Karpas-422 (cell line): ENCODE data around the gene UGT2B11. TPM values are rescaled to one million over a fixed set of nuclear protein-coding genes. Genes with fewer than 3 reads are reported as not detected.
"Not testable (repeated sequence)": the region's sequence is repeated elsewhere in the genome, so short reads cannot be mapped to it uniquely, and the experiment has no call there.

ENCODE experiments used
- DNase-seq: peaks from one replicate; pipeline ENCODE4 v3.0.0-alpha.2; 2015
- H2AFZ ChIP-seq: fragments of 200-600 bp; sonication (generic); 2 replicates; pipeline ENCODE4 v1.6.1; 2014; ENCODE audit warnings: antibody characterized with exemption, low read length, mixed read lengths
- H3K27ac ChIP-seq: fragments of 200-600 bp; sonication (generic); 2 replicates; pipeline ENCODE4 v1.5.1; 2014; ENCODE audit warnings: mild to moderate bottlenecking, low read length, moderate library complexity
- H3K27me3 ChIP-seq: fragments of 200-600 bp; sonication (generic); 2 replicates; pipeline ENCODE4 v1.6.1; 2014; ENCODE audit warnings: low read length, mixed read lengths
- H3K36me3 ChIP-seq: fragments of 200-600 bp; sonication (generic); 2 replicates; pipeline ENCODE4 v1.6.1; 2014; ENCODE audit warnings: low read length, mixed read lengths; ENCODE audit not compliant: insufficient read depth
- H3K4me1 ChIP-seq: fragments of 200-600 bp; sonication (generic); 2 replicates; pipeline ENCODE4 v1.6.1; 2014; ENCODE audit warnings: mild to moderate bottlenecking, low read length, mixed read lengths
- H3K4me2 ChIP-seq: fragments of 200-600 bp; sonication (generic); 2 replicates; pipeline ENCODE4 v1.6.1; 2014; ENCODE audit warnings: low read length, low read depth, mild to moderate bottlenecking; ENCODE audit not compliant: poor library complexity, severe bottlenecking
- H3K4me3 ChIP-seq: fragments of 200-600 bp; sonication (generic); 2 replicates; pipeline ENCODE4 v1.5.1; 2014; ENCODE audit warnings: mild to moderate bottlenecking, antibody characterized with exemption, low read length, mixed read lengths
- H3K79me2 ChIP-seq: fragments of 200-600 bp; sonication (generic); 2 replicates; pipeline ENCODE4 v1.6.1; 2014; ENCODE audit warnings: mild to moderate bottlenecking, low read length, mixed read lengths
- H3K9ac ChIP-seq: fragments of 200-600 bp; sonication (generic); 2 replicates; pipeline ENCODE4 v1.6.0; 2014; ENCODE audit warnings: low read length
- H3K9me2 ChIP-seq: fragments of 200-600 bp; sonication (generic), shearing (Covaris generic); replicated peaks from 2 replicates; pipeline ENCODE4 v1.6.0; 2014; ENCODE audit warnings: mild to moderate bottlenecking, low read length, moderate library complexity; ENCODE audit not compliant: insufficient read depth
- H3K9me3 ChIP-seq: fragments of 300-700, 200-600 bp; sonication (generic); 2 replicates; pipeline ENCODE4 v1.6.1; 2014; ENCODE audit warnings: low read length, mixed read lengths
- H4K20me1 ChIP-seq: fragments of 200-600 bp; sonication (generic); 2 replicates; pipeline ENCODE4 v1.6.1; 2014; ENCODE audit warnings: mild to moderate bottlenecking, antibody characterized with exemption, low read length, low read depth; ENCODE audit not compliant: insufficient read depth
- total RNA-seq: library from RNA; depleted of rRNA; stranded (reverse); fragments of >200 nt; shearing (Covaris generic); gene quantifications from 2 replicates; pipeline ENCODE4 v1.2.3, GENCODE V29; 2014; ENCODE audit warnings: low replicate concordance

The UGT2B11 gene
- total RNA-seq, 1 experiment from 2014 or later, result not detected

- Histone ChIP-seq H3K9me2 (no peaks in the 10 kb centered on the region), H2AFZ (no peak overlapping the region), H4K20me1 (no peaks in the 10 kb centered on the region), H3K79me2 (no peaks in the 10 kb centered on the region), H3K4me3 (no peak overlapping the region), H3K27ac (no peak overlapping the region), H3K4me2 (no peak overlapping the region), H3K27me3 (no peaks in the 10 kb centered on the region), H3K9ac (no peak overlapping the region), H3K4me1 (no peaks in the 10 kb centered on the region), H3K9me3 (no peaks in the 10 kb centered on the region), H3K36me3 (no peaks in the 10 kb centered on the region)
- DNase-seq, result no peak
Measured at GRCh38 chr4:69224891-69225290, 10.3 kb upstream of the UGT2B11 start.

- H3K27me3 ChIP-seq, H4K20me1 ChIP-seq, H2AFZ ChIP-seq, H3K9ac ChIP-seq, H3K9me2 ChIP-seq, H3K27ac ChIP-seq, H3K4me2 ChIP-seq, DNase-seq, H3K4me1 ChIP-seq, H3K9me3 ChIP-seq, H3K4me3 ChIP-seq, H3K36me3 ChIP-seq, H3K79me2 ChIP-seq: not testable (repeated sequence)
Measured at GRCh38 chr4:69223277-69223676, 8.7 kb upstream of the UGT2B11 start.

GRCh38 chr4:69218491-69218890 lies 3.9 kb upstream of the UGT2B11 start:
- not testable (repeated sequence) for H3K4me3 ChIP-seq, H3K27ac ChIP-seq, H3K4me1 ChIP-seq, H4K20me1 ChIP-seq, H3K9me2 ChIP-seq, H3K4me2 ChIP-seq, H3K36me3 ChIP-seq, H2AFZ ChIP-seq, DNase-seq, H3K79me2 ChIP-seq, H3K9me3 ChIP-seq, H3K9ac ChIP-seq, H3K27me3 ChIP-seq

- no peak overlapping the region for H3K4me3 ChIP-seq
- H3K4me1 ChIP-seq, result no peaks in the 10 kb centered on the region
- no peak overlapping the region for H3K27ac ChIP-seq
- no peak overlapping the region for H3K4me2 ChIP-seq
- no peaks in the 10 kb centered on the region for H3K9me2 ChIP-seq
- no peaks in the 10 kb centered on the region for H3K27me3 ChIP-seq
- H3K9ac ChIP-seq, result no peak overlapping the region
- no peak overlapping the region for H2AFZ ChIP-seq
- H3K9me3 ChIP-seq, result no peaks in the 10 kb centered on the region
- no peak for DNase-seq
- H4K20me1 ChIP-seq, result no peaks in the 10 kb centered on the region
- H3K36me3 ChIP-seq, result no peaks in the 10 kb centered on the region
- no peaks in the 10 kb centered on the region for H3K79me2 ChIP-seq
Measured at GRCh38 chr4:69210911-69211310, 3.6 kb downstream of the UGT2B11 start.

- not testable (repeated sequence) for H3K36me3 ChIP-seq, H3K9me2 ChIP-seq, DNase-seq, H3K79me2 ChIP-seq, H3K4me3 ChIP-seq, H3K4me2 ChIP-seq, H3K4me1 ChIP-seq, H3K9me3 ChIP-seq, H3K27me3 ChIP-seq, H2AFZ ChIP-seq, H3K27ac ChIP-seq, H4K20me1 ChIP-seq, H3K9ac ChIP-seq
Measured at GRCh38 chr4:69198506-69198905, 16.0 kb downstream of the UGT2B11 start.

GRCh38 chr4:69196209-69196965 lies 18.2 kb downstream of the UGT2B11 start:
- H3K4me3 ChIP-seq, result no peak overlapping the region
- H3K27me3 ChIP-seq, result no peaks in the 10 kb centered on the region
- H3K36me3 ChIP-seq, result no peaks in the 10 kb centered on the region
- H3K79me2 ChIP-seq, result no peaks in the 10 kb centered on the region
- no peak overlapping the region for H2AFZ ChIP-seq
- no peaks in the 10 kb centered on the region for H3K9me3 ChIP-seq
- no peak overlapping the region for H3K4me2 ChIP-seq
- H3K4me1 ChIP-seq, result no peaks in the 10 kb centered on the region
- no peak overlapping the region for H3K9ac ChIP-seq
- no peaks in the 10 kb centered on the region for H4K20me1 ChIP-seq
- H3K9me2 ChIP-seq, result no peaks in the 10 kb centered on the region
- no peak overlapping the region for H3K27ac ChIP-seq
- no peak for DNase-seq

- Histone ChIP-seq H3K4me1 (no peaks in the 10 kb centered on the region), H3K9ac (no peak overlapping the region), H3K79me2 (no peaks in the 10 kb centered on the region), H3K9me3 (no peaks in the 10 kb centered on the region), H3K9me2 (no peaks in the 10 kb centered on the region), H4K20me1 (no peaks in the 10 kb centered on the region), H3K27me3 (no peaks in the 10 kb centered on the region), H3K36me3 (no peaks in the 10 kb centered on the region), H3K4me2 (no peak overlapping the region), H3K27ac (no peak overlapping the region), H2AFZ (no peak overlapping the region), H3K4me3 (no peak overlapping the region)
- no peak for DNase-seq
Measured at GRCh38 chr4:69194166-69194565, 20.4 kb downstream of the UGT2B11 start.

- H3K27ac ChIP-seq, H3K9ac ChIP-seq, H3K9me3 ChIP-seq, H3K9me2 ChIP-seq, H3K4me2 ChIP-seq, H2AFZ ChIP-seq, H3K79me2 ChIP-seq, H3K27me3 ChIP-seq, H3K4me1 ChIP-seq, H3K4me3 ChIP-seq, H3K36me3 ChIP-seq, H4K20me1 ChIP-seq, DNase-seq: not testable (repeated sequence)
Measured at GRCh38 chr4:69191905-69192304, 22.6 kb downstream of the UGT2B11 start.

- H3K79me2 ChIP-seq, H3K9ac ChIP-seq, DNase-seq, H3K36me3 ChIP-seq, H3K4me3 ChIP-seq, H2AFZ ChIP-seq, H3K4me2 ChIP-seq, H3K27me3 ChIP-seq, H3K4me1 ChIP-seq, H3K27ac ChIP-seq, H4K20me1 ChIP-seq, H3K9me3 ChIP-seq, H3K9me2 ChIP-seq: not testable (repeated sequence)
Measured at GRCh38 chr4:69190621-69191020, 23.9 kb downstream of the UGT2B11 start.
